Spleen (tissue), 7 donors: ENCODE measurements around the gene MAPKAP1.

Experiments
- POLR2A ChIP-seq, 3 donors: fragments of 450-650 bp; IDR thresholded peaks; one replicate each; pipeline ENCODE4 v1.5.1; 2017; ENCODE audit warnings: antibody characterized with exemption in 3 of 3, mild to moderate bottlenecking in 1 of 3
- POLR2AphosphoS5 ChIP-seq, 3 donors: sonication (generic); formaldehyde crosslinking; IDR thresholded peaks; one replicate each; pipeline ENCODE4 v1.5.1; 2017; ENCODE audit warnings: antibody characterized with exemption in 3 of 3
- TF ChIP-seq, protein P1 (sequence below), 11 experiments: fragments of 200-600 bp in 7 of 11; fragments of 450-650 bp in 4 of 11; sonication (generic) in 4 of 11; IDR thresholded peaks in 8 of 11; conservative IDR thresholded peaks in 3 of 11; 1 replicate in 7 of 11; 2 replicates in 4 of 11; pipeline versions ENCODE4 v1.4.0 to v1.8.0; 2016 to 2021; ENCODE audit warnings: antibody characterized with exemption in 11 of 11, inconsistent platforms in 4 of 11, mild to moderate bottlenecking in 1 of 11
- donor health status: DM: no; HTN: no; CAD: no; lungs with moderate emphysema.
- donor health status: DM: no; HTN: no; CAD: no.
- donor health status: DM: no; HTN: no; CAD: no.

- no peak for TF ChIP-seq POLR2A (IDR thresholded peaks at IDR 0.05)
- TF ChIP-seq, protein P1, sequence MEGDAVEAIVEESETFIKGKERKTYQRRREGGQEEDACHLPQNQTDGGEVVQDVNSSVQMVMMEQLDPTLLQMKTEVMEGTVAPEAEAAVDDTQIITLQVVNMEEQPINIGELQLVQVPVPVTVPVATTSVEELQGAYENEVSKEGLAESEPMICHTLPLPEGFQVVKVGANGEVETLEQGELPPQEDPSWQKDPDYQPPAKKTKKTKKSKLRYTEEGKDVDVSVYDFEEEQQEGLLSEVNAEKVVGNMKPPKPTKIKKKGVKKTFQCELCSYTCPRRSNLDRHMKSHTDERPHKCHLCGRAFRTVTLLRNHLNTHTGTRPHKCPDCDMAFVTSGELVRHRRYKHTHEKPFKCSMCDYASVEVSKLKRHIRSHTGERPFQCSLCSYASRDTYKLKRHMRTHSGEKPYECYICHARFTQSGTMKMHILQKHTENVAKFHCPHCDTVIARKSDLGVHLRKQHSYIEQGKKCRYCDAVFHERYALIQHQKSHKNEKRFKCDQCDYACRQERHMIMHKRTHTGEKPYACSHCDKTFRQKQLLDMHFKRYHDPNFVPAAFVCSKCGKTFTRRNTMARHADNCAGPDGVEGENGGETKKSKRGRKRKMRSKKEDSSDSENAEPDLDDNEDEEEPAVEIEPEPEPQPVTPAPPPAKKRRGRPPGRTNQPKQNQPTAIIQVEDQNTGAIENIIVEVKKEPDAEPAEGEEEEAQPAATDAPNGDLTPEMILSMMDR (IDR thresholded peaks at IDR 0.05 in 8 of 11, conservative IDR thresholded peaks at IDR 0.05 in 3 of 11), result no peak
- no peak for TF ChIP-seq POLR2AphosphoS5 (IDR thresholded peaks at IDR 0.05)
These were observed 219.2 kb downstream of the MAPKAP1 start for GRCh38 chr9:125487842-125488241.
